ENCODE data around the gene HTR3E.
"Not testable (repeated sequence)": the region's sequence is repeated elsewhere in the genome, so short reads cannot be mapped to it uniquely, and the experiment has no call there.

Gene HTR3E

GRCh38 chr3:184099806-184100686, 3.2 kb downstream of the HTR3E start:
- DNase-seq (ENCODE audit: low read depth in 2 of 3, low spot score in 1 of 3): no peak

- no peak for DNase-seq (ENCODE audit: low read depth in 2 of 3, low spot score in 1 of 3)
These were observed 13.5 kb downstream of the HTR3E start for GRCh38 chr3:184110316-184110725.

- DNase-seq (ENCODE audit: low read depth in 2 of 3, low spot score in 1 of 3): no peak
These were observed 19.2 kb downstream of the HTR3E start for GRCh38 chr3:184116017-184116416.

- DNase-seq (ENCODE audit: low read depth in 2 of 3, low spot score in 1 of 3): no peak
These were observed 20.8 kb downstream of the HTR3E start for GRCh38 chr3:184117636-184118035.

- not testable (repeated sequence) for DNase-seq (ENCODE audit: low read depth in 2 of 3, low spot score in 1 of 3)
These were observed 24.2 kb downstream of the HTR3E start for GRCh38 chr3:184121031-184121430.

GRCh38 chr3:184126006-184126405, 29.1 kb downstream of the HTR3E start:
- no peak for DNase-seq (ENCODE audit: low read depth in 2 of 3, low spot score in 1 of 3)

GRCh38 chr3:184129012-184129411, 32.1 kb downstream of the HTR3E start:
- DNase-seq (ENCODE audit: low read depth in 2 of 3, low spot score in 1 of 3): no peak

GRCh38 chr3:184132945-184133344, 36.1 kb downstream of the HTR3E start:
- no peak for DNase-seq (ENCODE audit: low read depth in 2 of 3, low spot score in 1 of 3)

- peak; percentile 44 to 60 (median 53) for DNase-seq (ENCODE audit: low read depth in 2 of 3, low spot score in 1 of 3)
These were observed 37.2 kb downstream of the HTR3E start for GRCh38 chr3:184133840-184134745.

- peak in 1 of 3 donors; percentile 16 for DNase-seq (ENCODE audit: low read depth in 2 of 3, low spot score in 1 of 3)
These were observed 37.9 kb downstream of the HTR3E start for GRCh38 chr3:184134746-184135148.

GRCh38 chr3:184135149-184135910, 38.5 kb downstream of the HTR3E start, which contains the start of gene EIF2B5:
EIF2B5 (plus strand) TSS chr3:184135358; CDS start chr3:184135386, 28 bp downstream.
- peak; percentile 76 to 85 (median 77) for DNase-seq (ENCODE audit: low read depth in 2 of 3, low spot score in 1 of 3)

GRCh38 chr3:184135911-184136260, 39.0 kb downstream of the HTR3E start:
- DNase-seq (ENCODE audit: low read depth in 2 of 3, low spot score in 1 of 3): no peak

- no peak for DNase-seq (ENCODE audit: low read depth in 2 of 3, low spot score in 1 of 3)
These were observed 43.6 kb downstream of the HTR3E start for GRCh38 chr3:184140436-184140835.

GRCh38 chr3:184142199-184142598, 45.3 kb downstream of the HTR3E start:
- DNase-seq (ENCODE audit: low read depth in 2 of 3, low spot score in 1 of 3): no peak

- no peak for DNase-seq (ENCODE audit: low read depth in 2 of 3, low spot score in 1 of 3)
These were observed 46.5 kb downstream of the HTR3E start for GRCh38 chr3:184143327-184143726.

- DNase-seq (ENCODE audit: low read depth in 2 of 3, low spot score in 1 of 3): no peak
These were observed 47.6 kb downstream of the HTR3E start for GRCh38 chr3:184144505-184144904.

GRCh38 chr3:184145111-184145524, 48.3 kb downstream of the HTR3E start:
- no peak for DNase-seq (ENCODE audit: low read depth in 2 of 3, low spot score in 1 of 3)

GRCh38 chr3:184145751-184146270, 48.9 kb downstream of the HTR3E start:
- no peak for DNase-seq (ENCODE audit: low read depth in 2 of 3, low spot score in 1 of 3)

- no peak for DNase-seq (ENCODE audit: low read depth in 2 of 3, low spot score in 1 of 3)
These were observed 51.2 kb downstream of the HTR3E start for GRCh38 chr3:184148076-184148475.

- no peak for DNase-seq (ENCODE audit: low read depth in 2 of 3, low spot score in 1 of 3)
These were observed 52.3 kb downstream of the HTR3E start for GRCh38 chr3:184149123-184149522.

- not testable (repeated sequence) for DNase-seq (ENCODE audit: low read depth in 2 of 3, low spot score in 1 of 3)
These were observed 52.9 kb downstream of the HTR3E start for GRCh38 chr3:184149770-184150169.

Data from stimulated activated CD4-positive, alpha-beta T cell treated with anti-CD3 and anti-CD28 coated beads, Interleukin-12 subunit alpha, Interleukin-12 subunit beta, amount 100 ng/mL, for 48 hours (primary cell).